ENCODE data around the gene CPLX4.
"Not testable (repeated sequence)": the region's sequence is repeated elsewhere in the genome, so short reads cannot be mapped to it uniquely, and the experiment has no call there.

CPLX4 gene

DNA sequence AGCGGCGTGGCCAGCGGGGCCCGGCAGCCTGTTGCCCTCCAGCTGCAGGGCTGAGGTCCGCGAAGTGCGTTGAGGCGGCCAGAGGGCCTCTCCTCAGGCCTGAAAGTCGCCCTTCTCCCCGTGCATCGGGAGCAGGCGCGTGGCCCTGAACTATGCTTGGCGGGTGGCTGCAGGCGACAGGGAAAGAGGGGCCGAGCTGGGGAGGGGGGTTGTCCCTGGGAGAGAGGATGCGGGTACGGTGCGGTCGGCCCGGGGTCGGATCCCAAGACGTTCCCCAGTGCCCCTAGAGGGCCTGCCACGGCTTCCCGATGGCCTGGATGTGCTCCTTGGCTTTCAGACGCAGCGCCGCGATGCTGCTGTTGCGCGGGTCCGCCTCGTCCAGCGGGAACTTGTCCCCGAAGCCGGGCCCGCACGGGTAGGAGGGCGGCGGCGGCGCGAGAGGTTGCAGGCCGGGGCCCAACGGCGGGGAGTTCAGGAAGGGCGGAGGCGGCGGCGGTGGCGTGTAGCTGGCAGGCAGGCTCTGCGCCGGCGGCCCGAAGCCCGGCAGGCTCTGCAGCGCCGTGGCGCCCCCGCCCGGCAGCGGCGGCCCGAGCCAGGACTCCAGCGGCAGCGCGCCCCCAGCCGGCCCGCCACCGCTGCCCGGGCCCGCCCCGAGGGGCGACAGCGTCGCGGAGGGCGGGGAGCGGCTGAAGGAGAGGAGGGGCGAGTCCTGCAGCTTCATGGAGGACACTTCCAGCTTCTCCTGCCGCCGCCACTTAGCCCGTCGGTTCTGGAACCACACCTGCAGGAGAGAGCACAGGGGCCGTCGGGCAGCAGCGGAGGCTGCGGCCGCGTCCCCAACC is 49.5 kb downstream of the CPLX4 start:
- no peak for DNase-seq

DNA sequence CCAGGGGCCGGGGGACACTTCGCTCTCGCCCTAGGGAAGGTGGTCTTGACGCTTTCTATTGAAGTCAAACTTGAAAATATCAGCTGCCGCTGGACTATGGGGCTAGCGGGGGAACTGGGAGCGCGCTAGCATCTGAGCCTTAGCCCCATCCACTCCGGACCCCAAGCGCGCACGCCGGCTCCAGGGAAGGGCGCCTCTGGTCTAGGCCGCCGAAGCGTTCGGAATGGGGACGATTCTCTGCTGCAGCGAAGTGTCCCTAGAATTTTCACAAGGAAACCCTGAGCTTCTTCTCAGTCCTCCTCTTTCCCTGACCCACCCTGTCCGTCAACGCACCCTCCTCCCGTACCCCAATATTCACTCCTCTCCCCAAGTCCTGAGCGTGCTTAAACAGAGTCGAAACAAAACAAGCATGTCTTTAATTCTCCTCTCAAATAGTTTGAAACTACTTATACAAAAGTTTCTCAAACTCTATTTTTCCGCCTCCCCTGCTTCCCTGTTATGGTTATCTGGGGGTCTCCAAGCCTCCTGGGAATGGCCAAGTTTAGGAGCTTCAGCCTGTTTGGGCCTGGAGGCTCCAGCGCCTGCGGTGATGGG is 50.2 kb downstream of the CPLX4 start:
- no peak for DNase-seq

DNA sequence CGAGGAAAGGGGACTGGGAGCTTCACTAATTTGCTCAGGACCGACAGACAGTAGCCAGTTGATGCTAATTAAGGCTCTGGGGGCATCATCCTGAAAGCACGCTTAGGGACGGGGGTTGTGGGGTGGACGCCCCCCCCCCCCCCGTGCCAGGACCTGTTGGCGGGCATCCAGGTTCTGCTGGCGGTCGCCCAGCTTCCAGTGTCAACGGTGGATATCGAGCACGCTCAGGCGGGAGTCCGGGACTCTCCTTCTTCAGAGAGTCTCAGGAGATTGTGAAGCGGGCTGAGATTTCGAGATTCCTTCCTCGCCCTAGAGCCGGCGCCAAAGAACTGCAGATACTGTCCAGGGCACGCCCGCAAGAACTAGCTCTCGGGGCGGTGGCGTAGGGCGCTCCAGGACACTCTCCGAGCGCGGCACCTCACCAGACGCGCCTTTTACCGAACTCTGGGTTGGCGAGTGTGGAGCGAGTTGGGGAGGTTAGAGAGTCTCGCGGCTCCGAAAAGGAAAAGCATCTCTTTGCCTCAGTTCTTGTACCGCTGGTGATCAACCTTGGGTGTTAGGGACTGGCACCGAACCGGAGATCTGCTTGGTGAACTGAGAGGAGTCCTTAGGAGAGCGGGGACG is 50.8 kb downstream of the CPLX4 start:
- DNase-seq: no peak

GRCh38 chr18:59266886-59267502 is 51.5 kb downstream of the CPLX4 start:
- DNase-seq: no peak

DNA sequence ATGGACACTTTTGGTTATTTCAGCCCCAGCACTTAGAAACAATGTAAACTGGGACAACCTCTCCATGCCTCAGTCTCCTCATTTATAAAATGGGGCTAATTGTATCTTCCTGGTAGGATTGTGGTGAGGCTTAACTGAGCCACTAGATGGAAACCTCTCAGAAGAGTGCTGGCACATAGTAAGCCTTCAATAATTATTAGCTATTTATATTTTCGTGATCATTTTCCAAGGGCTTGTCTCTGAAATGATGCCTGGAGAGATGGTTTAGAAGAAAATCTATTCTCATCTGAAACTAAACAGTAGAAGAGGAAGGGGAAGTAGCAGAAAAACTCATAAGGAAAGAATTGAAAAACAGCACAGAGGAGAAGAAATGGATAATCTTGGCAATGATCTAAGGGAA is 52.0 kb downstream of the CPLX4 start:
- no peak for DNase-seq

DNA sequence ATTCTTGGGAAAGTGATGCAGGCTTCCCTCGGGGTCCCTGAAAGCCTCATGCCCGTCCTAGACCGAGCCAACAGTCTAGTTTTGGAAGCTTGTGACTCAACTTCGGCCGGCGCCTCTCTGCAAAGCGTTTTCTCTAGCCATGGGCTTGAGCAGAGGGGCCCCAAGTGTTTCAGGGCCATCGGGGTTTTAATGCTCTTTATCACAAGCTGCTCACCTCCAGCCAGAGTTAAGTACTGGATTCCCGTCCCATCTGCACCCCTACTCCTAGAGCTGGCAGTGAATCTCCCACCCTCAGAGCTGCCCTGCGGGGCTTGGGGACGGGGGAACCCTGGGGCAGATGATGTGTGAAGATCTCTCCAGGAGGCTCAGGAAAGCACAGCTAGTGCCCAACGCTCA is 52.5 kb downstream of the CPLX4 start:
- DNase-seq: no peak

DNA sequence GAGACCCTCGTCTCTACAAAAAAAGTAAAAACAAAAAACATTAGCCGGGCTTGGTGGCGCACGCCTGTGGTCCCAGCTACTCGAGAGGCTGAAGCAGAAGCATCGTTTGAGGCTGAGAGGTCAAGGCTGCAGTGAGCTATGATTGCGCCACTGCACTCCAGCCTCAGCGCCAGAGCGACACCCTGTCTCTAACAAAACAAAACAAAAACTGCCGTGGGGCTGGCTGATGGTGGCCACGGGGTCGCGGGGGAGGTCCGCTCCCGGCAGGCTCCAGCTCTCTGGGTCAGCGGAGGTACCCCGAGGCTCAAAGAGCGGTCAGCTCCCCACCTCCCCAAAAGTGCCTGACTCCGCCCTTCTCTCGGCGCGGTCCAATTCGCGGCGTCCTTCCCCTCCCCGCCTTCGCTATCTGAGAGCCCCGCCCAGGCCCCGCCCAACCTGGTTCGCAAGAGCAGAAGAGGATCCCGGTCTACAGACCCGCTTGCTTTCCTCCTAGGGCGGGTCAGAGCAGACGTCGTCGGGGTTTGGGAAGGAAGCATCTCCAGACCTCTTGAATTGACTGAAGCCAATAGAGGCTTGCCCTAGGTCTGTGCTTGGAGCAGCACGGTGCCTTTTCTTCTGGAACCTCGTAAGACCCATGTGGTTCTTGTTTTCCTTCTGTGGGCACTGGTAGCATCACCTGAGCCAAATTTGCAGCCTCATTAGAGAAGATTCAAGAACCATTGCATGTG is 53.0 kb downstream of the CPLX4 start:
- DNase-seq: no peak

- no peak for DNase-seq
These were observed 53.7 kb downstream of the CPLX4 start for GRCh38 chr18:59264651-59265245.

- no peak for DNase-seq
These were observed 54.3 kb downstream of the CPLX4 start for GRCh38 chr18:59264121-59264571.

DNA sequence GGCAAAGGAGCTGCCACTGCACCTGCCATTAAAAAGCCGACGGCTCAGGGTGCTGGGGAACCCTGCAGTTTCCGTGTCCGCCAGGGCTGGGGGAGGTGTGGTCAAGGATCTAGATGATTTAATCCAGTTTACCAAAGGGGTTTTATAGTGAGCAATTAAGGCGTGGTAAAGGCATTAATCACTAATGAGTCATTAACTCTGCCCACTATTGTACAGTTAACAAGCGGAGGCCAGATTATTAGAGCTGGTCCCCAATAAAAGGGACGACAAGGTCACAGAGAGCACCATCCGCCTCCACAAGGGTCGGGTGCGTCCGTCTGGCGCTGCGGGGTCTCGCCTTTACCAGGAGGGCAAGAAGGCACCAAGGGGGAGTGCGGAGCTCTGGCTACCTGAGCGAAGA is 54.8 kb downstream of the CPLX4 start:
- no peak for DNase-seq

- not testable (repeated sequence) for DNase-seq
These were observed 56.2 kb downstream of the CPLX4 start for GRCh38 chr18:59262243-59262642.

- not testable (repeated sequence) for DNase-seq
These were observed 56.6 kb downstream of the CPLX4 start for GRCh38 chr18:59261842-59262241.

GRCh38 chr18:59255491-59255890 is 63.0 kb downstream of the CPLX4 start:
- not testable (repeated sequence) for DNase-seq

DNA sequence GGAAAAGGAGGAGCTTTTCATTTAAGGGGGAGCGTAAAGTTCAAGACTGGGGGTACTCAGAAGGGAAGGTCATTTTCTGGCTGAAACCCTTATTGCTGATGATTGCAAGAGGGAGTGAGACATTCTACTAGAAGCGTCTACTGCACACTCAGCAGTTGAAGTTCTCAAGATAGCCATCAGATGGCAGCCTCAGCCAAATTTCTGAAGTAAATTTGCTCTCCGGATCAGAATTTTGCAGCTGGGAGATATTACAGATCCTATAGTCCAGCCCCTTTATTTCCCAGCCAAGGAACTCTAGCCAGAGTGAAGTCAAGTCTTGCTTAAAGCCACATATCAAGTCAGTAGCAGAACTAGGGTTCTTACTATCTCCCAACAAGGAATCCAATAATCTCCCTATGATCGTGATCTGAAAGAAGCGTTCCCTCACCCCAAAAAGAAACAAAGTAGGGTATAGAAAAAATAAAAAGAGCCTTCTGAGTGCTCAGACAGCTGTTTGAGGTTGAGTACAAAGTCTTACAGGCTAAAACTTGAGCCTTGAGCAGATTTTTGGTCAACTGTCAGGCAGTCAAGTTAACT is 69.2 kb downstream of the CPLX4 start:
- DNase-seq: peak; percentile 17

DNA sequence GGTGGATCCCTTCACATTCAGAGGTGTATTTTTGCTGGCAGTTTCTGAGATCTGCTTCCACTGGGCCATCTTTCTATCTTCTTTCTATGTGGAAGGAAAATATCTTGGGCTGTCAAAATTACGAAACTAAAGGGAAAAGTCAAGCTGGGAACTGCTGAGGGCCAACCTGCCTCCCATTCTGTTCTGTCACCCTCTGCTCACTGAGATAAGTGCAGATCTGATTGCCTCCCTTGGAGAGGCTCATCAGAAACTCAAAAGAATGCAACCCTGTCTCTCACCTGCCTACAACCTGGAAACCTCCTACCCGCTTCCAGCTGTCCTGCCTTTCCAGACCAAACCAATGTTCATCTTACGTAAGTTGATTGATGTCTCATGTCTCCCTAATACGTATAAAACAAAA is 71.7 kb downstream of the CPLX4 start:
- DNase-seq: no peak

All from CD4-positive, alpha-beta T cell treated with Interleukin-17A for 1 hour (primary cell).